ENCODE results near the gene JAKMIP2. TPM values are rescaled to one million over a fixed set of nuclear protein-coding genes. Genes with fewer than 3 reads are reported as not detected.
"Not testable (repeated sequence)": the region's sequence is repeated elsewhere in the genome, so short reads cannot be mapped to it uniquely, and the experiment has no call there.

The JAKMIP2 gene
- polyA plus RNA-seq, 1 donor from 2014 or later, result 46.3 TPM

DNA sequence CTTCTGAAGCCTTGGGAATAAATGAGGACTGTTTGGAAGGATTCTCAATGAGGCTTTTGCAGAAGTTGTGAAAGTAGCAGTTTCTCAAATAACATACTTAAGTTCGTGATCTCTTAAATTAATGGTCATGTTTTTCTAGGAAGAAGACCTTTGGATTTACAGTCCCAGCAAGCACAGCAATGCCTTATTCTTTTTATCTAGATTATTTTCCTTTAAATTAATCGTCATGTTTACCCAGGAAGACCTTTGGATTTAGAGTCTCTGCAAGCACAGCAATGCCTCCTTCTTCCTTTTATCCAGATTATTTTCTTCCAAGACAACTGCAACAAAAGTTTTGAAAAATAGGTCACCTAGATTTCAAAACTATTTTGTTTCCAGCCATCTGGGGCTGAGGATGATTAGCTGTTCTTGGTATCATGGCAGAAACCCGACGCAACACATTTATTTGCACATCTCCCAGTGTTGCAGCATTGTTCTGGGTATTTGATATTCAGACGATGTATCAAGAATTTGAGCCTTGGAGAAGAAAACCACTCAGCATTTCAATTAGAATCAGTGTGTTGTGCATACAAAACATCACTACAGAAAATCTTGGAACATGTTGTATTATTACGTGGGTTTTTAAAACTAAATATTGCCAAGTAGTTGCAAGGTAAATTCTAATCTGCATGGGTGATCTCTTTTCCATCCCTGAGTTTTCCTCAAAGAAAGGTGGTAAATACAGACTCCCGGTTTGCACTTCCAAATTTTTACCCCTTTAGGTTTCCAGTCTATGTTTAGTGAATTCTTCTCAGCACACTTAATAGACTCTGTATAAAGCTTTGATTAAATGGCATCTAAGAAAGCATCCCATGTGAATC lies 50.9 kb downstream of the JAKMIP2 start:
- Histone ChIP-seq H2AFZ (ENCODE audit: low read depth, low read length) (no peak overlapping the region), H3K9ac (ENCODE audit: low read length) (no peak overlapping the region), H3K4me2 (ENCODE audit: low read length) (no peak overlapping the region), H3K9me3 (ENCODE audit: low read length) (no peaks in the 10 kb centered on the region), H3K27me3 (ENCODE audit: insufficient read depth, low read depth, low read length) (no peaks in the 10 kb centered on the region), H3K79me2 (replicated peaks; ENCODE audit: insufficient read depth, low read length) (peaks cover 35% of the 10 kb centered on the region), H3K36me3 (ENCODE audit: insufficient read depth, low read length) (no peaks in the 10 kb centered on the region), H3F3A (ENCODE audit: insufficient read depth, low read length, poor library complexity, severe bottlenecking) (no peaks in the 10 kb centered on the region), H3K27ac (ENCODE audit: low read length) (no peak overlapping the region), H4K20me1 (ENCODE audit: insufficient read depth) (no peaks in the 10 kb centered on the region), H3K4me3 (ENCODE audit: low read length) (no peak overlapping the region), H3K9me2 (ENCODE audit: insufficient read depth, low read length) (no peaks in the 10 kb centered on the region)
- no peak for TF ChIP-seq MXI1 (conservative IDR thresholded peaks at IDR 0.05; ENCODE audit: poor library complexity, severe bottlenecking)
- no peak for TF ChIP-seq SMC3 (conservative IDR thresholded peaks at IDR 0.05; ENCODE audit: poor library complexity)
- no peak for TF ChIP-seq POLR2AphosphoS5 (IDR thresholded peaks at IDR 0.05)
- TF ChIP-seq, protein P1, sequence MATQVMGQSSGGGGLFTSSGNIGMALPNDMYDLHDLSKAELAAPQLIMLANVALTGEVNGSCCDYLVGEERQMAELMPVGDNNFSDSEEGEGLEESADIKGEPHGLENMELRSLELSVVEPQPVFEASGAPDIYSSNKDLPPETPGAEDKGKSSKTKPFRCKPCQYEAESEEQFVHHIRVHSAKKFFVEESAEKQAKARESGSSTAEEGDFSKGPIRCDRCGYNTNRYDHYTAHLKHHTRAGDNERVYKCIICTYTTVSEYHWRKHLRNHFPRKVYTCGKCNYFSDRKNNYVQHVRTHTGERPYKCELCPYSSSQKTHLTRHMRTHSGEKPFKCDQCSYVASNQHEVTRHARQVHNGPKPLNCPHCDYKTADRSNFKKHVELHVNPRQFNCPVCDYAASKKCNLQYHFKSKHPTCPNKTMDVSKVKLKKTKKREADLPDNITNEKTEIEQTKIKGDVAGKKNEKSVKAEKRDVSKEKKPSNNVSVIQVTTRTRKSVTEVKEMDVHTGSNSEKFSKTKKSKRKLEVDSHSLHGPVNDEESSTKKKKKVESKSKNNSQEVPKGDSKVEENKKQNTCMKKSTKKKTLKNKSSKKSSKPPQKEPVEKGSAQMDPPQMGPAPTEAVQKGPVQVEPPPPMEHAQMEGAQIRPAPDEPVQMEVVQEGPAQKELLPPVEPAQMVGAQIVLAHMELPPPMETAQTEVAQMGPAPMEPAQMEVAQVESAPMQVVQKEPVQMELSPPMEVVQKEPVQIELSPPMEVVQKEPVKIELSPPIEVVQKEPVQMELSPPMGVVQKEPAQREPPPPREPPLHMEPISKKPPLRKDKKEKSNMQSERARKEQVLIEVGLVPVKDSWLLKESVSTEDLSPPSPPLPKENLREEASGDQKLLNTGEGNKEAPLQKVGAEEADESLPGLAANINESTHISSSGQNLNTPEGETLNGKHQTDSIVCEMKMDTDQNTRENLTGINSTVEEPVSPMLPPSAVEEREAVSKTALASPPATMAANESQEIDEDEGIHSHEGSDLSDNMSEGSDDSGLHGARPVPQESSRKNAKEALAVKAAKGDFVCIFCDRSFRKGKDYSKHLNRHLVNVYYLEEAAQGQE (IDR thresholded peaks at IDR 0.05; ENCODE audit: borderline replicate concordance), result no peak
- TF ChIP-seq EP300 (conservative IDR thresholded peaks at IDR 0.05; ENCODE audit: poor library complexity, severe bottlenecking), result no peak
- TF ChIP-seq EZH2 (IDR thresholded peaks at IDR 0.05; ENCODE audit: borderline replicate concordance, insufficient read depth, low read length, poor library complexity, severe bottlenecking), result no peak
- no peak for TF ChIP-seq RAD21 (conservative IDR thresholded peaks at IDR 0.05)
- TF ChIP-seq, protein P2, sequence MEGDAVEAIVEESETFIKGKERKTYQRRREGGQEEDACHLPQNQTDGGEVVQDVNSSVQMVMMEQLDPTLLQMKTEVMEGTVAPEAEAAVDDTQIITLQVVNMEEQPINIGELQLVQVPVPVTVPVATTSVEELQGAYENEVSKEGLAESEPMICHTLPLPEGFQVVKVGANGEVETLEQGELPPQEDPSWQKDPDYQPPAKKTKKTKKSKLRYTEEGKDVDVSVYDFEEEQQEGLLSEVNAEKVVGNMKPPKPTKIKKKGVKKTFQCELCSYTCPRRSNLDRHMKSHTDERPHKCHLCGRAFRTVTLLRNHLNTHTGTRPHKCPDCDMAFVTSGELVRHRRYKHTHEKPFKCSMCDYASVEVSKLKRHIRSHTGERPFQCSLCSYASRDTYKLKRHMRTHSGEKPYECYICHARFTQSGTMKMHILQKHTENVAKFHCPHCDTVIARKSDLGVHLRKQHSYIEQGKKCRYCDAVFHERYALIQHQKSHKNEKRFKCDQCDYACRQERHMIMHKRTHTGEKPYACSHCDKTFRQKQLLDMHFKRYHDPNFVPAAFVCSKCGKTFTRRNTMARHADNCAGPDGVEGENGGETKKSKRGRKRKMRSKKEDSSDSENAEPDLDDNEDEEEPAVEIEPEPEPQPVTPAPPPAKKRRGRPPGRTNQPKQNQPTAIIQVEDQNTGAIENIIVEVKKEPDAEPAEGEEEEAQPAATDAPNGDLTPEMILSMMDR (IDR thresholded peaks at IDR 0.05; ENCODE audit: poor library complexity, severe bottlenecking), result no peak
- no peak for TF ChIP-seq TAF1 (IDR thresholded peaks at IDR 0.05; ENCODE audit: low read depth)

DNA sequence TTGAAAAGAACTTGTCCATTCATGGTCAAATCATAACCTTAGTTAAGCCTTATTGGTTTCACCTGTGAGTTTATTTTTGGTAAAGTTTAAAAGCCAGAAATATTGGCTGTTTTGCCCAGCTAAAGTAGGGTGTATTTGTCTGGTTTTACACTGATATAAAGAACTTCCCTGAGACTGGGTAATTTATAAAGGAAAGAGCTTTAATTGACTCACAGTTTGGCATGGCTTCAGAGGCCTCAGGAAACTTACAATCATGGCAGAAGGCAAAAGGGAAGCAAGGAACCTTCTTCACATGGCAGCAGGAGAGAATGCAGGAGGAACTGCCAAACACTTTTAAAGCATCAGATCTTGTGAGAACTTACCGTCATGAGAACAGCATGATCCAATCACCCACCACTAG lies 55.3 kb downstream of the JAKMIP2 start:
- Histone ChIP-seq H3K79me2 (replicated peaks; ENCODE audit: insufficient read depth, low read length) (peaks cover 28% of the 10 kb centered on the region), H3K27ac (ENCODE audit: low read length) (no peak overlapping the region), H3K9me2 (ENCODE audit: insufficient read depth, low read length) (no peaks in the 10 kb centered on the region), H4K20me1 (ENCODE audit: insufficient read depth) (no peaks in the 10 kb centered on the region), H3F3A (ENCODE audit: insufficient read depth, low read length, poor library complexity, severe bottlenecking) (no peaks in the 10 kb centered on the region), H2AFZ (ENCODE audit: low read depth, low read length) (no peak overlapping the region), H3K27me3 (ENCODE audit: insufficient read depth, low read depth, low read length) (no peaks in the 10 kb centered on the region), H3K9ac (ENCODE audit: low read length) (no peak overlapping the region), H3K9me3 (ENCODE audit: low read length) (no peaks in the 10 kb centered on the region), H3K36me3 (ENCODE audit: insufficient read depth, low read length) (no peaks in the 10 kb centered on the region), H3K4me2 (ENCODE audit: low read length) (no peak overlapping the region), H3K4me3 (ENCODE audit: low read length) (no peak overlapping the region)
- no peak for TF ChIP-seq TAF1 (IDR thresholded peaks at IDR 0.05; ENCODE audit: low read depth)
- no peak for TF ChIP-seq MXI1 (conservative IDR thresholded peaks at IDR 0.05; ENCODE audit: poor library complexity, severe bottlenecking)
- TF ChIP-seq, protein P2 (IDR thresholded peaks at IDR 0.05; ENCODE audit: poor library complexity, severe bottlenecking), result no peak
- TF ChIP-seq EZH2 (IDR thresholded peaks at IDR 0.05; ENCODE audit: borderline replicate concordance, insufficient read depth, low read length, poor library complexity, severe bottlenecking), result no peak
- TF ChIP-seq RAD21 (conservative IDR thresholded peaks at IDR 0.05), result no peak

DNA sequence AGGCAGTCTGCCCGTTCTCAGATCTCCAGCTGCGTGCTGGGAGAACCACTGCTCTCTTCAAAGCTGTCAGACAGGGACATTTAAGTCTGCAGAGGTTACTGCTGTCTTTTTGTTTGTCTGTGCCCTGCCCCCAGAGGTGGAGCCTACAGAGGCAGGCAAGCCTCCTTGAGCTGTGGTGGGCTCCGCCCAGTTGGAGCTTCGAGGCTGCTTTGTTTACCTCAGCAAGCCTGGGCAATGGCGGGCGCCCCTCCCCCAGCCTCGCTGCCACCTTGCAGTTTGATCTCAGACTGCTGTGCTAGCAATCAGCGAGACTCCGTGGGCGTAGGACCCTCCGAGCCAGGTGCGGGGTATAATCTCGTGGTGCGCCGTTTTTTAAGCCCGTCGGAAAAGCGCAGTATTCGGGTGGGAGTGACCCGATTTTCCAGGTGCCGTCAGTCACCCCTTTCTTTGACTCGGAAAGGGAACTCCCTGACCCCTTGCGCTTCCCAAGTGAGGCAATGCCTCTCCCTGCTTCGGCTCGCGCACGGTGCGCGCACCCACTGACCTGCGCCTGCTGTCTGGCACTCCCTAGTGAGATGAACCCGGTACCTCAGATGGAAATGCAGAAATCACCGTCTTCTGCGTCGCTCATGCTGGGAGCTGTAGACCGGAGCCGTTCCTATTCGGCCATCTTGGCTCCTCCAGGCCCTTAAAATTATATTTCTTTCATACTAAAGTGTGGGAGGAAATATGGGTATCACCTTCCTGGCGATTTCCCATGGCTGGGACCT lies 61.2 kb downstream of the JAKMIP2 start:
- not testable (repeated sequence) for H3K79me2 ChIP-seq (replicated peaks; ENCODE audit: insufficient read depth, low read length); H3K27me3 ChIP-seq (ENCODE audit: insufficient read depth, low read depth, low read length); H3K27ac ChIP-seq (ENCODE audit: low read length); H3K36me3 ChIP-seq (ENCODE audit: insufficient read depth, low read length); H3K4me3 ChIP-seq (ENCODE audit: low read length); H3K4me2 ChIP-seq (ENCODE audit: low read length); H3F3A ChIP-seq (ENCODE audit: insufficient read depth, low read length, poor library complexity, severe bottlenecking); H2AFZ ChIP-seq (ENCODE audit: low read depth, low read length); H4K20me1 ChIP-seq (ENCODE audit: insufficient read depth); H3K9ac ChIP-seq (ENCODE audit: low read length); H3K9me3 ChIP-seq (ENCODE audit: low read length); H3K9me2 ChIP-seq (ENCODE audit: insufficient read depth, low read length)
